Activated B cell treated with CpG ODN at 0.5 μM for 24 hours (primary cell): Measurements from ENCODE around the gene SCAI. TPM values are rescaled to one million over a fixed set of nuclear protein-coding genes. Genes with fewer than 3 reads are reported as not detected.

Source experiments
- ATAC-seq: fragments of 200-7000 bp; cut with Tn5 transposase; one replicate; pipeline ENCODE4 v1.10.0; 2021; ENCODE audit warnings: low read depth, mild to moderate bottlenecking, moderate library complexity
- CTCF ChIA-PET: fragments of 350-600 bp; sonication (Branson Sonifier 250); formaldehyde crosslinking; loops from one replicate; lab custom pipeline; 2021; ENCODE audit warnings: antibody characterized with exemption; lab: Charles Lee
- POLR2A ChIA-PET: fragments of 350-600 bp; sonication (Branson Sonifier 250); formaldehyde crosslinking; loops from one replicate; lab custom pipeline; 2021; ENCODE audit warnings: antibody characterized with exemption; lab: Charles Lee
- DNase-seq: peaks from one replicate; pipeline ENCODE4 v3.0.0; 2022
- H3K27ac Mint-ChIP-seq: one replicate; pipeline ENCODE4 v1.8.0; 2020; ENCODE audit warnings: mixed read lengths
- H3K27me3 Mint-ChIP-seq: one replicate; pipeline ENCODE4 v1.8.0; 2021; ENCODE audit warnings: mixed read lengths
- H3K36me3 Mint-ChIP-seq: one replicate; pipeline ENCODE4 v1.8.0; 2021; ENCODE audit warnings: low read depth, mixed read lengths
- H3K4me1 Mint-ChIP-seq: one replicate; pipeline ENCODE4 v1.8.0; 2021; ENCODE audit warnings: mixed read lengths
- H3K4me3 Mint-ChIP-seq: one replicate; pipeline ENCODE4 v1.8.0; 2020; ENCODE audit warnings: mild to moderate bottlenecking, mixed read lengths
- H3K9me3 Mint-ChIP-seq: one replicate; pipeline ENCODE4 v1.8.0; 2020; ENCODE audit warnings: mixed read lengths
- intact Hi-C: fragments of 100-400 bp; cut with micrococcal nuclease; formaldehyde crosslinking; loops from one replicate; pipeline ENCODE4 v1.15.1; 2024
- total RNA-seq: library from RNA; stranded (reverse); gene quantifications from 2 replicates; pipeline ENCODE4 v1.2.3, GENCODE V29; 2022
- TF ChIP-seq, protein P1 (sequence below): fragments of 200-600 bp; IDR thresholded peaks from one replicate; pipeline ENCODE4 v1.8.0; 2022; ENCODE audit warnings: antibody characterized with exemption, mild to moderate bottlenecking

Gene SCAI
- total RNA-seq, 1 donor from 2014 or later, result 11.7 TPM

- no peaks in the 10 kb centered on the region for H3K9me3 Mint-ChIP-seq
- CTCF ChIA-PET, result no interaction called here
- ATAC-seq, result no peak
- intact Hi-C loops, result no loop called here
- H3K4me1 Mint-ChIP-seq, result no peaks in the 10 kb centered on the region
- H3K36me3 Mint-ChIP-seq, result peaks cover 63% of the 10 kb centered on the region
- H3K27ac Mint-ChIP-seq, result no peak overlapping the region
- POLR2A ChIA-PET, result interaction anchor here (1.0 kb wide), 1 partner anchor 89 kb away, joined by 11 read pairs; no protein-coding TSS in a partner anchor
- TF ChIP-seq, protein P1, sequence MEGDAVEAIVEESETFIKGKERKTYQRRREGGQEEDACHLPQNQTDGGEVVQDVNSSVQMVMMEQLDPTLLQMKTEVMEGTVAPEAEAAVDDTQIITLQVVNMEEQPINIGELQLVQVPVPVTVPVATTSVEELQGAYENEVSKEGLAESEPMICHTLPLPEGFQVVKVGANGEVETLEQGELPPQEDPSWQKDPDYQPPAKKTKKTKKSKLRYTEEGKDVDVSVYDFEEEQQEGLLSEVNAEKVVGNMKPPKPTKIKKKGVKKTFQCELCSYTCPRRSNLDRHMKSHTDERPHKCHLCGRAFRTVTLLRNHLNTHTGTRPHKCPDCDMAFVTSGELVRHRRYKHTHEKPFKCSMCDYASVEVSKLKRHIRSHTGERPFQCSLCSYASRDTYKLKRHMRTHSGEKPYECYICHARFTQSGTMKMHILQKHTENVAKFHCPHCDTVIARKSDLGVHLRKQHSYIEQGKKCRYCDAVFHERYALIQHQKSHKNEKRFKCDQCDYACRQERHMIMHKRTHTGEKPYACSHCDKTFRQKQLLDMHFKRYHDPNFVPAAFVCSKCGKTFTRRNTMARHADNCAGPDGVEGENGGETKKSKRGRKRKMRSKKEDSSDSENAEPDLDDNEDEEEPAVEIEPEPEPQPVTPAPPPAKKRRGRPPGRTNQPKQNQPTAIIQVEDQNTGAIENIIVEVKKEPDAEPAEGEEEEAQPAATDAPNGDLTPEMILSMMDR, result no peak
- DNase-seq, result no peak
- no peaks in the 10 kb centered on the region for H3K27me3 Mint-ChIP-seq
- H3K4me3 Mint-ChIP-seq, result no peak overlapping the region
Observed at GRCh38 chr9:125151730-125152129, 8.4 kb upstream of the SCAI start.

DNA sequence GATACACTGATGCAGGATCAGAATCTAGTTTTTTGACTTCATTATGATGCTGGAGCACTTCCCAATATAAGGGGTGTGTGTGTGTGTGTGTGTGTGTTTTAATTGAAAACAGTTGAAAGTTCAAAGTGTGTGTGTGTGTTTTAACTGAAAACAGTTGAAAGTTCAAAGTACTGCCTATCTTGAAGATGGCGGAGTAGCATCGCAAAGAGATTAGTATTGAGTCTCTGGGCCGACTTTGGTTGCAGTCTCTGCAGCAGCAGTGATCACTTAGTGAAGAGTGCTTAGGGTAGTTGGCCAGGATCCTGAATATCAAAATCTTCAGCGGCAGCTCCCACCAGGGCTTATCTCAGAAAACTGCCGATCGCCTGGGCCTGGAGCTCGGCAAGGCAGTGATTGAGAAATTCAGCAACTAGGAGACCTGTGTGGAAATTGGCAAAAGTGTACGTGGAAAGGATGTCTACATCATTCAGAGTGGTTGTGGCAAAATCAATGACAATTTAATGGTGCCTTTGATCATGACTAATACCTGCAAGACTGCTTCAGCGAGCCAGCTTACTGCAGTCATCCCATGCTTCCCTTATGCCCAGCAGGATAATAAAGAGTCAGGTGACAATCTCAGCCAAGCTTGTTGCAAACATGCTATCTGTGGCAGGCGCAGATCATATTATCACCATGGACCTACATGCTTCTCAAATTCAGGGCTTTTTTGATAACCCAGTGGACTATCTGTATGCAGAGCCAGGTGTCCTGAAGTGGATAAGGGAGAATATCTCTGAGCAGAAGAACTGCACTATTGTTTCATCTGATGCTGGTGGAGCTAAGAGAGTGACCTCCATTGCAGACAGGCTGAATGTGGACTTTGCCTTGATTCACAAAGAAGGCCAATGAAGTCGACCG, 7.3 kb upstream of the SCAI start:
- peaks cover 4% of the 10 kb centered on the region for H3K4me1 Mint-ChIP-seq
- peaks cover 61% of the 10 kb centered on the region for H3K36me3 Mint-ChIP-seq
- no peaks in the 10 kb centered on the region for H3K27me3 Mint-ChIP-seq
- H3K9me3 Mint-ChIP-seq, result no peaks in the 10 kb centered on the region
- DNase-seq (no peak), ATAC-seq (no peak)
- CTCF ChIA-PET, result no interaction called here
- H3K4me3 Mint-ChIP-seq, result no peak overlapping the region
- no peak overlapping the region for H3K27ac Mint-ChIP-seq
- intact Hi-C loops, result no loop called here
- POLR2A ChIA-PET, result no interaction called here
- TF ChIP-seq, protein P1, result no peak

DNA sequence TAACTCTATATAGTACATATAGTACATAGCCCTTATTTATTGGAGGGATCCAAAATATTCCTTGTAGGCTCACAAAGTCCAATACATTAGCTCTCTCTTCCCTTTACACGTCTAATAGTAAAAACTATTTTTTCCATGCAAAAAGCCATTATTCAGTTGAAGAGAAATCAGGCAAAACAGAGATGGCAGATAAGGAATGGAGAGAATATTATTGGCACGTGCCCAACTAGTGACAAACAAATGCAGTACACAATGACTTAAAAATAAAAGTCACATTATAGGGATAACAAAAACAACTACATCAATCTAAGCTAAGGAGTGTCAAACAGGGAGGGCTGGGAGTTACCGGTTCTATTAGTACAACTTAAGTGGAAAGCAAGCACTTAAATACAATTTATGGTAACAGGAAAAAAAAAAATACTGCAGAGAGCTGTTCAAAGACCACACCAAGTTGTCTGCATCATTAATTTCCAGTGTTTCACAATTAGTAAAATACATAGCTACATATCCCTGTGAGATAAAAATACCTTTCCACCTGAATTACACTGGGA, 4.1 kb upstream of the SCAI start:
- ATAC-seq (no peak), DNase-seq (no peak)
- H3K27ac Mint-ChIP-seq, result no peak overlapping the region
- CTCF ChIA-PET, result no interaction called here
- intact Hi-C loops, result loop anchor here (1.0 to 10.0 kb wide), 2 partner anchors 42 to 227 kb away; partner anchors contain the start of gene PPP6C
- POLR2A ChIA-PET, result no interaction called here
- no peak overlapping the region for H3K4me3 Mint-ChIP-seq
- H3K4me1 Mint-ChIP-seq, result peaks cover 13% of the 10 kb centered on the region
- no peaks in the 10 kb centered on the region for H3K27me3 Mint-ChIP-seq
- TF ChIP-seq, protein P1, result no peak
- H3K36me3 Mint-ChIP-seq, result peaks cover 36% of the 10 kb centered on the region
- no peaks in the 10 kb centered on the region for H3K9me3 Mint-ChIP-seq

DNA sequence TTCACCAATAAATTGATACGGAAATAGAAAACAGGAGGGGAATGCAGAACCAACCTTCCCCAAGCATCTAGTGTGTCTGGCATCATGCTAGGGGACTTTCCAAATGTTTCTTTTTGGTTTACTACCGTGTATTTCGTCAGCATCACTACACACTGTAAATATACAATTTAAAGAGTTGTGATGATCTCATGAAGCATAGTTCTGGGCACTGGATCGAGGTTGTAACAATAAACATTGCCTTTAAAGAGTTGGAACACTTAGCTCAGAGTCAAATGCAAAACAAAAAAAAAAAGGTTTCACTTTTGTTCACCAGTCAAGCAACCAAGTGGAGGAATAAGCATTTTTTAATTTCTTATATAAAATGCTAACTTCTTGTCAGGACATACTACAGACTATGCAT, 2.9 kb upstream of the SCAI start:
- Mint-ChIP-seq H3K36me3 (peaks cover 24% of the 10 kb centered on the region), H3K4me1 (peaks cover 19% of the 10 kb centered on the region), H3K4me3 (no peak overlapping the region), H3K27me3 (no peaks in the 10 kb centered on the region), H3K27ac (no peak overlapping the region), H3K9me3 (no peaks in the 10 kb centered on the region)
- DNase-seq, result no peak
- intact Hi-C loops, result loop anchor here (10.0 kb wide), 1 partner anchor 229 kb away; no protein-coding TSS in a partner anchor
- no peak for ATAC-seq
- POLR2A ChIA-PET, result no interaction called here
- CTCF ChIA-PET, result no interaction called here
- TF ChIP-seq, protein P1, result no peak

GRCh38 chr9:125145425-125145824, 2.1 kb upstream of the SCAI start:
- H3K4me1 Mint-ChIP-seq, result peaks cover 19% of the 10 kb centered on the region
- no peak overlapping the region for H3K4me3 Mint-ChIP-seq
- intact Hi-C loops, result loop anchor here (10.0 kb wide), 1 partner anchor 229 kb away; no protein-coding TSS in a partner anchor
- CTCF ChIA-PET, result no interaction called here
- no peak overlapping the region for H3K27ac Mint-ChIP-seq
- no peaks in the 10 kb centered on the region for H3K9me3 Mint-ChIP-seq
- POLR2A ChIA-PET, result no interaction called here
- no peaks in the 10 kb centered on the region for H3K27me3 Mint-ChIP-seq
- peaks cover 15% of the 10 kb centered on the region for H3K36me3 Mint-ChIP-seq
- DNase-seq, result no peak
- TF ChIP-seq, protein P1, result no peak
- no peak for ATAC-seq
